SK-N-MC (cell line): Measurements from ENCODE around the gene AKR1D1.
"Not testable (repeated sequence)": the region's sequence is repeated elsewhere in the genome, so short reads cannot be mapped to it uniquely, and the experiment has no call there.

Source experiments
- DNase-seq: peaks from one replicate; pipeline ENCODE4 v3.0.0-alpha.2; 2011; ENCODE audit warnings: low read depth, low spot score
- H3K27ac ChIP-seq: fragments of 200-600 bp; sonication (generic); 2 replicates; pipeline ENCODE4 v1.5.1; 2016; ENCODE audit warnings: mixed run types
- H3K36me3 ChIP-seq: fragments of 200-600 bp; sonication (generic); 2 replicates; pipeline ENCODE4 v1.6.1; 2017; ENCODE audit warnings: antibody characterized with exemption, low read length, mixed read lengths; ENCODE audit not compliant: insufficient read depth
- H3K4me3 ChIP-seq: fragments of 200-600 bp; sonication (generic); 2 replicates; pipeline ENCODE4 v1.5.1; 2016
- H3K9ac ChIP-seq: fragments of 200-600 bp; sonication (generic); 2 replicates; pipeline ENCODE4 v1.8.0; 2017; ENCODE audit warnings: mixed run types, mixed read lengths; ENCODE audit not compliant: insufficient read length
- H3K9me3 ChIP-seq: fragments of 200-600 bp; sonication (generic); 2 replicates; pipeline ENCODE4 v1.6.1; 2017; ENCODE audit warnings: low read depth, mild to moderate bottlenecking, antibody characterized with exemption, low read length, moderate library complexity, mixed read lengths
- EZH2 ChIP-seq: fragments of 200-600 bp; sonication (generic); IDR thresholded peaks from one replicate; pipeline ENCODE4 v1.6.1; 2017; ENCODE audit warnings: antibody characterized with exemption
- FOXP2 ChIP-seq: optimal IDR thresholded peaks from 2 replicates; pipeline ENCODE3; 2011; ENCODE audit warnings: mild to moderate bottlenecking, moderate library complexity; ENCODE audit not compliant: insufficient read depth; ENCODE audit errors: extremely low read length, control extremely low read depth
- POLR2AphosphoS5 ChIP-seq: IDR thresholded peaks from 2 replicates; pipeline ENCODE4 v1.6.1; 2012; ENCODE audit warnings: mild to moderate bottlenecking, low read depth, low read length, borderline replicate concordance

AKR1D1 gene

GRCh38 chr7:138076196-138076595, at the start of gene AKR1D1:
TSS of gene AKR1D1 (plus strand) at chr7:138076459. CDS start at chr7:138076519, 60 bp downstream.
- H3K27ac ChIP-seq = no peak within 1 kb of the TSS

GRCh38 chr7:138027100-138027499, 49.2 kb upstream of the AKR1D1 start:
- no peak overlapping the region for H3K4me3 ChIP-seq
- DNase-seq = no peak
- H3K36me3 ChIP-seq = no peaks in the 10 kb centered on the region
- TF ChIP-seq FOXP2 = no peak
- TF ChIP-seq POLR2AphosphoS5 = no peak
- TF ChIP-seq EZH2 = no peak
- H3K27ac ChIP-seq = no peak overlapping the region
- H3K9ac ChIP-seq = no peak overlapping the region
- no peaks in the 10 kb centered on the region for H3K9me3 ChIP-seq

More at GRCh38 chr7:138076196-138076595, at the start of gene AKR1D1:
- no peak within 1 kb of the TSS for H3K4me3 ChIP-seq
- DNase-seq = no peak
- no peaks in the 10 kb centered on the region for H3K36me3 ChIP-seq
- H3K9ac ChIP-seq = no peak within 1 kb of the TSS
- H3K9me3 ChIP-seq = no peaks in the 10 kb centered on the region
- TF ChIP-seq EZH2 = no peak
- TF ChIP-seq POLR2AphosphoS5 = no peak
- TF ChIP-seq FOXP2 = no peak

GRCh38 chr7:138029126-138029525, 47.1 kb upstream of the AKR1D1 start:
- Histone ChIP-seq H3K4me3 (no peak overlapping the region), H3K36me3 (no peaks in the 10 kb centered on the region), H3K9me3 (no peaks in the 10 kb centered on the region), H3K9ac (no peak overlapping the region), H3K27ac (no peak overlapping the region)
- no peak for TF ChIP-seq EZH2
- no peak for TF ChIP-seq FOXP2
- TF ChIP-seq POLR2AphosphoS5 = no peak
- DNase-seq = no peak

GRCh38 chr7:138029941-138030340, 46.3 kb upstream of the AKR1D1 start:
- no peak for TF ChIP-seq EZH2
- TF ChIP-seq FOXP2 = no peak
- TF ChIP-seq POLR2AphosphoS5 = no peak
- Histone ChIP-seq H3K27ac (no peak overlapping the region), H3K36me3 (no peaks in the 10 kb centered on the region), H3K4me3 (no peak overlapping the region), H3K9me3 (no peaks in the 10 kb centered on the region), H3K9ac (no peak overlapping the region)
- peak; percentile 0 for DNase-seq

GRCh38 chr7:138030679-138031351, 45.4 kb upstream of the AKR1D1 start:
- Histone ChIP-seq H3K9ac (no peak overlapping the region), H3K4me3 (no peak overlapping the region), H3K9me3 (no peaks in the 10 kb centered on the region), H3K27ac (no peak overlapping the region), H3K36me3 (no peaks in the 10 kb centered on the region)
- TF ChIP-seq FOXP2 (no peak), EZH2 (no peak), POLR2AphosphoS5 (no peak)
- no peak for DNase-seq

GRCh38 chr7:138032186-138032585, 44.1 kb upstream of the AKR1D1 start:
- Histone ChIP-seq H3K4me3 (no peak overlapping the region), H3K36me3 (no peaks in the 10 kb centered on the region), H3K27ac (no peak overlapping the region), H3K9ac (no peak overlapping the region), H3K9me3 (no peaks in the 10 kb centered on the region; the same call in 1 of the 2 replicates)
- no peak for DNase-seq
- no peak for TF ChIP-seq FOXP2
- no peak for TF ChIP-seq EZH2
- no peak for TF ChIP-seq POLR2AphosphoS5

- no peak overlapping the region for H3K9ac ChIP-seq
- no peak for TF ChIP-seq FOXP2
- TF ChIP-seq EZH2 = no peak
- DNase-seq = no peak
- no peaks in the 10 kb centered on the region; the same call in 1 of the 2 replicates for H3K9me3 ChIP-seq
- no peak overlapping the region for H3K4me3 ChIP-seq
- no peak overlapping the region for H3K27ac ChIP-seq
- no peaks in the 10 kb centered on the region for H3K36me3 ChIP-seq
Observed at GRCh38 chr7:138032770-138033169, 43.5 kb upstream of the AKR1D1 start.

- Histone ChIP-seq H3K9ac (no peak overlapping the region), H3K27ac (no peak overlapping the region), H3K36me3 (no peaks in the 10 kb centered on the region), H3K9me3 (no peaks in the 10 kb centered on the region; the same call in 1 of the 2 replicates), H3K4me3 (no peak overlapping the region)
- DNase-seq = no peak
- TF ChIP-seq POLR2AphosphoS5 = no peak
- TF ChIP-seq FOXP2 = no peak
- no peak for TF ChIP-seq EZH2
Observed at GRCh38 chr7:138033241-138033640, 43.0 kb upstream of the AKR1D1 start.

GRCh38 chr7:138036135-138036534, 40.1 kb upstream of the AKR1D1 start:
- Histone ChIP-seq H3K9ac (no peak overlapping the region), H3K9me3 (no peaks in the 10 kb centered on the region; the same call in 1 of the 2 replicates), H3K36me3 (no peaks in the 10 kb centered on the region), H3K4me3 (no peak overlapping the region), H3K27ac (no peak overlapping the region)
- no peak for DNase-seq
- TF ChIP-seq POLR2AphosphoS5 (no peak), FOXP2 (no peak), EZH2 (no peak)

GRCh38 chr7:138040063-138040462, 36.2 kb upstream of the AKR1D1 start:
- not testable (repeated sequence) for H3K4me3 ChIP-seq, H3K9ac ChIP-seq, H3K27ac ChIP-seq, DNase-seq, H3K9me3 ChIP-seq, H3K36me3 ChIP-seq
